ENCODE results near the gene PDLIM7.
A peak's percentile ranks its signal among the peaks of the same experiment; 100 is the strongest.

The PDLIM7 gene

DNA sequence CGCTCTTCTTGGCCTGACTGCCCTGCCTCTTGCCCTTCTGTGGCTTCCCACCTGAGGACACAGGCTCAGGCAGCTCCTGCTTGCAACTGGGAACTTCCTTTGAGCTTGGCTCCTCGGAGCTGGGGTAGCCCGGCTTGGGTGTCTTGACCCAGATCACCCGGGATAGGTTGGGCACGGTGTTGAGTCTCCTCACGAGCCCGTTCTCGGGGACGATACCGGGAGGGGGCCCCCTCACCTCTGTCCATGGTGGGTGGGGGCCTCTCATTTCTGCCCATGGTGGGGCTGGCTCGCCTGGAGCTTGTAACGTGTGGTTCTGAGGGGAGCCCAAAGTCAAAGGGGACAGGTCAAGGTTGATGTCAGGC, 27.1 kb upstream of the PDLIM7 start:
- DNase-seq (ENCODE audit: low read depth): no peak

- DNase-seq (ENCODE audit: low read depth): no peak
Measured at GRCh38 chr5:177523711-177524538, 26.5 kb upstream of the PDLIM7 start.

DNA sequence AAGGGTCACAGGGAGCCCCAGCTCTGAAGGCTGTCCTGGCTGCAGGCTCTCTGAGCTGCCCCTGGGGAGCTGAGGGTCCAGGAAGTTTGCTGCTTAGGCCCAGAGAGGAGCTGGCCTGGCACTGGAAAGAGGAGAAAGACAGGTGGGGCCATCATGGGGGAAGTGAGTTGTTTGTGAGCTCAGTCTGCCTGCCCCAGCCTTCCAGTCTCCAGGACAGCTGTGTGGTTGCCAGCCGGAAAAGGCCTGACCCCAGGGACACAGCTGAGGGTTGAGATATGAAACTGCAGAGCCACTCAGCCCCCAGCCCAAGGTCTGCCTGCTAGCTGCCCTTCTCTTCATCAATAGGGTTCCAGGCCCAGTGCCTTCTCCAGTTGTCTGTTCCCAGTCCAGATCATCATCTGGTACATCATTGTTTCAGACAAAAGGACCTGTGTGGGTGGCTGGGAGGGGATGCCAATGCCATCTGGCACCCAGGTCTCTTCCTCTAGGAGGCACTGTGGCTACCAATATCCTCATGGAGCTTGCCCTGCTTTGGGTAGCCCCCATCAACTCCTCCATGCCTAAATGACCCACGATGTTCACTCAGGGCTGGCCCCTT, 23.6 kb upstream of the PDLIM7 start:
- no peak for DNase-seq (ENCODE audit: low read depth)

- no peak for DNase-seq (ENCODE audit: low read depth)
Measured at GRCh38 chr5:177520271-177520670, 22.9 kb upstream of the PDLIM7 start.

DNA sequence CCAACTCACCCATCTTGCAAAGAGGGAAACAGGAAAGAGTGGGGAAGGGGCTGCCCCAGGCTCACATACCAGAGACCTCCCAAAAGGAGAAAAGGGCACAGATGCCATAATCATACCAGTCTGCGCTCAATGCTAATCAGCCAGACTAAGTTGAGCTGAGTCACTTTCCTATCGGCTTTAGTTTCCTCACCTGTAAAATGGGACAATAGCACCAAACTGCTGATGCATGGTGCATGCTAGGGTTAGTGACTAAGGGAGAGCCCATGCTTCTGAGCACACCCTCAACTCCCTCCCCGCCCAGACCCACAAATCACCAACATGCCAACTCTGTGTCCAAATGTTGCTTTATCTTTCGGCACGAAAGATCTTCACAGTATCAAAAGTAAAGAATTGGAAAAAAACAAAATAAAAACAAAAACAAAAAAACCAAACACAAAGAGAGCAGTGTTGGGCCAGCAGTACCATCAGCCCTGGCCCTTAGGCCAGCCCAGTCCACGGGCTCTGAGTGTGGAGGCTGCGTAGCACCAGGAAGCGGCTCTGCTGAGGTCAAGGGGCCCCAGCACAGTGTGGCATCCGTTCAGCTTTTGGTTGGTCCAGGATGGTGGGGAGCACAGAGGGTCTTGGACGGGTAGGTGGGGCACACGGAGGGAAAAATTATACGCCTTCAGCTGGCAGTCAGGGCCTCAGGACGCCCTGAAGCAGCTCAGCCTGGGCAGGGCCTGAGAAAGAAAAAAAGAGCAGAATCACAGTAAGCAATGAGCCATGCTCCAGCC, 22.2 kb upstream of the PDLIM7 start:
- DNase-seq (ENCODE audit: low read depth): no peak

- DNase-seq (ENCODE audit: low read depth): peak; percentile 99
Measured at GRCh38 chr5:177516601-177517568, 19.5 kb upstream of the PDLIM7 start, which contains the start of gene DDX41. TSS of gene DDX41 (minus strand) at chr5:177516961. CDS start at chr5:177516945, 16 bp downstream.

DNA sequence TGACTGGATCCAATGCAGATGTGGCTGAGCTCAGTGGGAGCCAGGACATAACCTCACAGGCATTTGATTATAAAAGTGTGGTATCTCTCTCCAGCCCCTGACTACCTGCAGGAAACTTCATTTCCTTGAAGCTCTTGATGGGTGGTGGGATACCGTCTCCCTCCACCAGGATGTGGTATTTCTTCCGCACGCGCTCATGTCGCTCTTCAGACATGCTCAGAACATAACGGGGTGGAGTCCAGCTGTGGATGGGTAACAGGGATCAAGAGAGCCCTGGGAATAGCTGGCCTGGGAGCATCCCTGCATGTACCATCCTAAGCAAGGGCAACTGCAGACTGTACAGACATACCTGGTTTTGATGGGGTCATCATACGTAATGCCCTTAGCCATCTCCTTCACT, 18.2 kb upstream of the PDLIM7 start:
- no peak for DNase-seq (ENCODE audit: low read depth)

DNA sequence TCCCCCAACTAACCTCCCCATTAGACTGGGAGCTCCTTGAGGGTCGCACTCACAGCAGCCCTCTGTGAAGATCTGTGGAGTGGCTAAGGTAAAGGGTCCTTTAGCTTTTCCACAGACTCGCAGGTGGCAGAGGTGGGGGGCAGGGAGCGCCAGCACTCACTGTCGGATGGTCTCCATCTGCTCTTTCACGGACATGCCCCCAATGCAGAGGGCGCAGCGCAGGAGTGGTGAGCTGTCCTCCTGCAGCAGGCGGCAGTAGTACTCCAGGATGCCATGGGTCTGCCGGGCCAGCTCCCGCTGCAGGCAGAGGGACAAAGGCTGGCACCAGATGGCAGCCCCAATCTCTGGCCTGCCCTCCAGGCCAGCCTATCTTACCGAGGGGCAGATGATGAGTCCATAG, 17.1 kb upstream of the PDLIM7 start:
- no peak for DNase-seq (ENCODE audit: low read depth)

DNA sequence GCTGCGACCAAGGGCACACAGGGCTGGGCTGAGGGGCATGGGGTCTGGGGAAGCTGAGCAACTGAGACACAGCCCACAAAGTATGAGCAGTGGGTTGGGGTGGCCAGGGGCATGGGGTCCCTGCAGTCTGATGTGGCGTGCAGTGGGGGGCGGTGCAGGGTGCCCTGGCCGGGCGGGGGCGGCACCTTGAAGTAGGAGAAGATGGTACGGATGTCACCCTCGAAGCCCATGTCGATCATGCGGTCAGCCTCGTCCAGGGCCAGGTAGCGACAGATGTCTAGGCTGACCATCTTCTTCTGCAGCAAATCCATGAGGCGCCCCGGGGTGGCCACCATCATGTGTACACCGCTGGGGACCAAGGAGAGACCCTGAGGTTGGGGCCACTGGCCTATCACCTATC, 16.1 kb upstream of the PDLIM7 start:
- DNase-seq (ENCODE audit: low read depth): no peak

GRCh38 chr5:177512736-177513380, 15.5 kb upstream of the PDLIM7 start:
- DNase-seq (ENCODE audit: low read depth): no peak

- no peak for DNase-seq (ENCODE audit: low read depth)
Measured at GRCh38 chr5:177511796-177512675, 14.6 kb upstream of the PDLIM7 start.

DNA sequence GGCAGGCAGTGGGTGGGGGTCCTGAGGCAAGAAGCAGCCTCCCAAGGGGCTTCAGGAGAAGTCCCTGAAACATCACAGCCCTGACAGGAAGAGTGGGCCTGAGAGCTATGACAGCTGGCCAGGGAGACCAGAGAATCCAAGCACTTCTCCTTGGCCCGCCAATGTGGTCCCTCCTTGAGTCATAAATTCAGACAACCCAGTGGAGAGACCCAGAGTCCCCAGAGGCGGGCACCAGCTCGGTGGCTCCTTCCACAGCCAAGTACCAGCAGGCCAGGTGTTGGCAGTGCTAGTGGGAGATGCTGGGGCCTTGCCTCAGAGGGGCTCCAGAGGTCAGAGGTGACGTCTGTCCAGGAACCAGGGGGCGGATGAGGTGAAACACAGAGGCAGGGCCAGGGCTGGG, 13.8 kb upstream of the PDLIM7 start:
- no peak for DNase-seq (ENCODE audit: low read depth)

GRCh38 chr5:177510567-177511053, 13.2 kb upstream of the PDLIM7 start:
- DNase-seq (ENCODE audit: low read depth): no peak

DNA sequence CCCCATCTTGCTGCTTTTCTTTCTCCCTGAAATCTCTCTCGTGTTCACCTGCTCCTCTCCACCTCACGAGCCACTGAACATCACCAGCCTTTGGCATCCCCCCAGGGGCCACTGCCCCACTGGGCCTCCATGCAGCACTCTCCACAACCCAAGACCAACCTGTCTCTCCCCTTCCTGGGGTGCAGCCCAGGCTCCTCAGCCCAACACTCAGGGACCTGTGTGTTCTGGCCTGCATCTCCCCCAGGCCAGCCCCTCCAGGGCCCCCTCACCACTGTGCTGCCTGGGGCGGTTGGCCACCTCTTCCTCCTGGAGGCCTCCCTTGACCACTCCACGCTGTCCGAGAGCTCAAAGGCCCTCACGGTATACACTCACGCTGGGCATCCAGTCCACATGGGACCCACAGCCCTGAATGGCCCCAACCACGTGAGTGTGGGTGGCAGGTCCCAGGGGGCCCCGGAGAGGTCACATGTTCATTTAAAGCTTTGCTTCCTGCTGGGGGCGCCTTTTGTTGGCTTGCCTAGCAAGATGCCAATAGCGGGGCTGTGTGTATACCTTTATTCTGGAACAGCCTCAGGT, 12.7 kb upstream of the PDLIM7 start:
- DNase-seq (ENCODE audit: low read depth): no peak

GRCh38 chr5:177509381-177509951, 12.1 kb upstream of the PDLIM7 start, which contains the start of gene DOK3:
TSS of gene DOK3 (minus strand) at chr5:177509826. CDS start at chr5:177509540, 286 bp downstream.
- no peak for DNase-seq (ENCODE audit: low read depth)

GRCh38 chr5:177508837-177509236, 11.4 kb upstream of the PDLIM7 start:
- DNase-seq (ENCODE audit: low read depth): no peak

DNA sequence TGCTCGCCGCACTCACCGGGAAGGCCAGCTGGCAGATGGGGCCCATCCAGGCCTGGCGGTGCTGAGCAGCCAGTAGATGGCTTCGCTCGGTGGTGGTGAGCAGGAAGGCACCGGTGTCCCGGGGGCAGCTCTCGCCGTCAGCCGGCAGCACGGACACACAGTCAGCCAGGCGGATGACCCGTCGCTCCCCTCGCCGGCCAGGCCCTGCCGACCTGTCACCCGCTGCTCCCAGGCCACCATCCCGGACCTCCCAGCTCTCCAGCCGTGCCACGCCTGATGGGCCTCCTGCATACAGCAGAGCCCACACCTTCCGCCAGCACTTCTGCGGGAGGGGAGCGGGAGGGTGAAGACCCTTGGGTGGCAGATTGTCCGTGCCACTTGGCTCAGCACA, 10.8 kb upstream of the PDLIM7 start:
- no peak for DNase-seq (ENCODE audit: low read depth)

- DNase-seq (ENCODE audit: low read depth): peak; percentile 36
Measured at GRCh38 chr5:177507596-177508220, 10.3 kb upstream of the PDLIM7 start.

- DNase-seq (ENCODE audit: low read depth): peak; percentile 58
Measured at GRCh38 chr5:177507165-177507564, 9.8 kb upstream of the PDLIM7 start.

All from ELR (cell line).